CD14-positive monocyte (primary cell): ENCODE data around the gene FGD2. TPM values are rescaled to one million over a fixed set of nuclear protein-coding genes. Genes with fewer than 3 reads are reported as not detected.

Experiments
- DNase-seq, 3 donors: peaks; one replicate each; pipeline ENCODE4 v3.0.0-alpha.2; 2011 to 2022
- H2AFZ ChIP-seq: 2 replicates; pipeline ENCODE4 v1.6.0; 2012; ENCODE audit warnings: mild to moderate bottlenecking, low read depth, low read length, inconsistent platforms; ENCODE audit not compliant: insufficient read depth, poor library complexity, severe bottlenecking
- H3K27ac ChIP-seq, 2 donors: 1 replicate in 1 of 2; 2 replicates in 1 of 2; pipeline ENCODE4 v1.5.1; 2012 to 2013; ENCODE audit warnings: low read length in 2 of 2, control low read depth in 1 of 2, inconsistent platforms in 1 of 2, low read depth in 1 of 2, mild to moderate bottlenecking in 1 of 2
- H3K27me3 ChIP-seq, 2 donors: one replicate each; pipeline versions ENCODE4 v1.6.0 to v1.6.1; 2011 to 2013; ENCODE audit warnings: low read length in 2 of 2; ENCODE audit not compliant: control insufficient read depth in 2 of 2, insufficient read depth in 2 of 2
- H3K36me3 ChIP-seq, 2 donors: replicated peaks in 1 of 2; 1 replicate in 1 of 2; 2 replicates in 1 of 2; pipeline versions ENCODE4 v1.5.1 to v1.6.1; 2012 to 2013; ENCODE audit warnings: low read length in 2 of 2, control low read depth in 1 of 2, inconsistent platforms in 1 of 2, mild to moderate bottlenecking in 1 of 2; ENCODE audit not compliant: insufficient read depth in 2 of 2, control insufficient read depth in 1 of 2
- H3K4me1 ChIP-seq, 2 donors: 1 replicate in 1 of 2; 2 replicates in 1 of 2; pipeline versions ENCODE4 v1.5.1 to v1.6.1; 2012 to 2013; ENCODE audit warnings: low read length in 2 of 2, control low read depth in 1 of 2, inconsistent platforms in 1 of 2, mild to moderate bottlenecking in 1 of 2, moderate library complexity in 1 of 2; ENCODE audit not compliant: insufficient read depth in 2 of 2, control insufficient read depth in 1 of 2
- H3K4me2 ChIP-seq: replicated peaks from 2 replicates; pipeline ENCODE3; 2012; ENCODE audit warnings: low read length, moderate library complexity, mild to moderate bottlenecking; ENCODE audit not compliant: poor library complexity, severe bottlenecking; ENCODE audit errors: extremely low read depth
- H3K4me3 ChIP-seq, 3 experiments: fragments of 200-600 bp in 1 of 3; sonication (generic) in 1 of 3; replicated peaks in 1 of 3; 1 replicate in 2 of 3; 2 replicates in 1 of 3; pipeline ENCODE4 v1.5.1; 2011 to 2013; ENCODE audit warnings: low read length in 3 of 3, mild to moderate bottlenecking in 3 of 3, control low read depth in 2 of 3, low read depth in 2 of 3, inconsistent platforms in 1 of 3, moderate library complexity in 1 of 3
- H3K79me2 ChIP-seq: 2 replicates; pipeline ENCODE4 v1.6.0; 2012; ENCODE audit warnings: mild to moderate bottlenecking, control low read depth, inconsistent platforms, low read length, moderate library complexity; ENCODE audit not compliant: insufficient read depth
- H3K9ac ChIP-seq: 2 replicates; pipeline ENCODE4 v1.6.0; 2017; ENCODE audit warnings: low read length, mild to moderate bottlenecking; ENCODE audit not compliant: insufficient read depth, poor library complexity, severe bottlenecking
- H3K9me3 ChIP-seq, 2 donors: replicated peaks in 1 of 2; 1 replicate in 1 of 2; 2 replicates in 1 of 2; pipeline versions ENCODE4 v1.5.1 to v1.6.1; 2012 to 2013; ENCODE audit warnings: low read length in 2 of 2, control low read depth in 1 of 2; ENCODE audit not compliant: control insufficient read depth in 1 of 2, insufficient read depth in 1 of 2
- H4K20me1 ChIP-seq: 2 replicates; pipeline ENCODE4 v1.6.0; 2012; ENCODE audit warnings: mild to moderate bottlenecking, low read length, control low read depth, moderate library complexity; ENCODE audit not compliant: insufficient read depth
- H3K27ac Mint-ChIP-seq, 7 donors: one replicate each; pipeline ENCODE4 v1.8.0; 2020; ENCODE audit warnings: mild to moderate bottlenecking in 7 of 7, mixed read lengths in 7 of 7, moderate library complexity in 6 of 7, inconsistent platforms in 2 of 7
- H3K27me3 Mint-ChIP-seq, 3 donors: one replicate each; pipeline ENCODE4 v1.8.0; 2021 to 2022; ENCODE audit warnings: low read depth in 3 of 3, mild to moderate bottlenecking in 3 of 3, mixed read lengths in 3 of 3, moderate library complexity in 3 of 3, inconsistent platforms in 1 of 3
- H3K36me3 Mint-ChIP-seq, 2 donors: one replicate each; pipeline ENCODE4 v1.8.0; 2020; ENCODE audit warnings: mixed read lengths in 2 of 2, inconsistent platforms in 1 of 2, mild to moderate bottlenecking in 1 of 2
- H3K4me1 Mint-ChIP-seq: one replicate; pipeline ENCODE4 v1.8.0; 2020; ENCODE audit warnings: mild to moderate bottlenecking, mixed read lengths
- H3K4me3 Mint-ChIP-seq, 2 donors: one replicate each; pipeline ENCODE4 v1.8.0; 2020; ENCODE audit warnings: mild to moderate bottlenecking in 2 of 2, mixed read lengths in 2 of 2, moderate library complexity in 1 of 2
- H3K9me3 Mint-ChIP-seq, 7 donors: one replicate each; pipeline ENCODE4 v1.8.0; 2020 to 2022; ENCODE audit warnings: mixed read lengths in 7 of 7, mild to moderate bottlenecking in 6 of 7, moderate library complexity in 6 of 7, inconsistent platforms in 2 of 7
- CTCF ChIP-seq: fragments of 200-600 bp; IDR thresholded peaks from one replicate; pipeline ENCODE4 v1.8.0; 2022; ENCODE audit warnings: antibody characterized with exemption, mild to moderate bottlenecking
- WGBS: methylation state at CpG from one replicate; pipeline ENCODE4 v1.1.5; 2013; ENCODE audit warnings: missing lambda C conversion rate; ENCODE audit not compliant: insufficient coverage; 5-methylcytosine and 5-hydroxymethylcytosine counted together
- intact Hi-C, 2 donors: fragments of 100-400 bp; cut with micrococcal nuclease; formaldehyde crosslinking; loops; one replicate each; pipeline versions ENCODE4 v1.15.0 to v1.15.1; 2023
- polyA plus RNA-seq, 3 donors: library from polyadenylated mRNA; depleted of rRNA in 1 of 3; unstranded in 2 of 3; stranded (reverse) in 1 of 3; fragments of 300-500 nt in 2 of 3; fragments of >200 nt in 1 of 3; fragmentation: Illumina TruSeq in 2 of 3; gene quantifications; 1 replicate in 2 of 3; 2 replicates in 1 of 3; pipeline ENCODE4 v1.2.3, GENCODE V29; 2012 to 2021

The FGD2 gene
- polyA plus RNA-seq, 3 donors: 25.3 to 356 (median 50.0) TPM

- Histone ChIP-seq H3K4me1 (peaks cover 40 to 44% of the 10 kb centered on the region in 2 donors), H3K9me3 (no peaks in the 10 kb centered on the region), H3K79me2 (peaks cover 62% of the 10 kb centered on the region), H3K4me2 (peak overlapping the region; percentile 78), H3K4me3 (peak overlapping the region; percentile 90 to 98 (median 94)), H3K36me3 (peaks cover 12 to 16% of the 10 kb centered on the region in 2 donors), H3K27ac (peak overlapping the region; percentile 43 to 95), H4K20me1 (peaks cover 46% of the 10 kb centered on the region), H3K9ac (peak overlapping the region; percentile 97), H2AFZ (peak overlapping the region; percentile 76), H3K27me3 (no peaks in the 10 kb centered on the region)
- 0% methylated on average over 10 of the region's 15 CpGs for WGBS
- Mint-ChIP-seq H3K27ac (no peak overlapping the region), H3K9me3 (no peaks in the 10 kb centered on the region), H3K36me3 (peaks cover 15% of the 10 kb centered on the region in 2 donors), H3K4me1 (peaks cover 15% of the 10 kb centered on the region), H3K4me3 (no peak overlapping the region), H3K27me3 (peaks cover 0 to 7% (median 5%) of the 10 kb centered on the region in 3 donors)
- no peak for DNase-seq
- intact Hi-C loops: no loop called here
- TF ChIP-seq CTCF: no peak
Measured at GRCh38 chr6:36985417-36985807, 20.0 kb upstream of the FGD2 start.

GRCh38 chr6:36985808-36986703, 19.4 kb upstream of the FGD2 start, which contains the start of gene MTCH1:
Gene MTCH1 (minus strand): TSS chr6:36986196. CDS start chr6:36986173, 23 bp downstream.
- H4K20me1 ChIP-seq: peaks cover 40% of the 10 kb centered on the region
- peak within 1 kb of the TSS; percentile 97 for H3K9ac ChIP-seq
- H3K9me3 ChIP-seq: no peaks in the 10 kb centered on the region
- H3K4me1 Mint-ChIP-seq: peaks cover 14% of the 10 kb centered on the region
- H3K4me3 Mint-ChIP-seq: peak within 1 kb of the TSS; percentile 91 to 97
- peaks cover 40 to 44% of the 10 kb centered on the region in 2 donors for H3K4me1 ChIP-seq
- no peaks in the 10 kb centered on the region for H3K9me3 Mint-ChIP-seq
- peaks cover 8 to 10% of the 10 kb centered on the region in 2 donors for H3K36me3 Mint-ChIP-seq
- H3K27me3 ChIP-seq: no peaks in the 10 kb centered on the region
- peak; percentile 83 to 90 (median 88) for DNase-seq
- no peak for TF ChIP-seq CTCF
- H3K27me3 Mint-ChIP-seq: peaks cover 0 to 7% (median 5%) of the 10 kb centered on the region in 3 donors
- intact Hi-C loops: loop anchor here in 1 of 2 donors (2.0 kb wide), 1 partner anchor 21 kb away; no protein-coding TSS in a partner anchor
- H3K36me3 ChIP-seq: peaks cover 6 to 9% of the 10 kb centered on the region in 2 donors
- H3K79me2 ChIP-seq: peaks cover 56% of the 10 kb centered on the region
- H3K27ac Mint-ChIP-seq: peak within 1 kb of the TSS; percentile 79 to 96 (median 92)
- WGBS: under 1% methylated on average over 101 of the region's 101 CpGs
- peak within 1 kb of the TSS; percentile 90 to 98 (median 94) for H3K4me3 ChIP-seq
- H2AFZ ChIP-seq: peak within 1 kb of the TSS; percentile 76
- H3K4me2 ChIP-seq: peak within 1 kb of the TSS; percentile 78
- peak within 1 kb of the TSS; percentile 50 to 95 for H3K27ac ChIP-seq
